SJSA1 (cell line): ENCODE results near the gene RPS28. TPM values are rescaled to one million over a fixed set of nuclear protein-coding genes. Genes with fewer than 3 reads are reported as not detected.
A peak's percentile ranks its signal among the peaks of the same experiment; 100 is the strongest.

Experiments used
- DNase-seq, 2 experiments: peaks; one replicate each; pipeline ENCODE4 v3.0.0-alpha.2; 2015 to 2020; ENCODE audit warnings: low spot score in 2 of 2, low read depth in 1 of 2
- H3K27ac ChIP-seq: fragments of 250-450 bp; sonication (Bioruptor Pico); 2 replicates; pipeline ENCODE4 v1.5.1; 2020; ENCODE audit warnings: mild to moderate bottlenecking, moderate library complexity
- H3K27me3 ChIP-seq: fragments of 250-450 bp; sonication (Bioruptor Pico); replicated peaks from 2 replicates; pipeline ENCODE4 v1.5.1; 2020; ENCODE audit warnings: mild to moderate bottlenecking, moderate library complexity
- H3K36me3 ChIP-seq: fragments of 250-450 bp; sonication (Bioruptor Pico); 2 replicates; pipeline ENCODE4 v1.5.1; 2020; ENCODE audit warnings: mild to moderate bottlenecking
- H3K4me1 ChIP-seq: fragments of 250-450 bp; sonication (Bioruptor Pico); replicated peaks from 2 replicates; pipeline ENCODE4 v1.6.1; 2021; ENCODE audit warnings: mild to moderate bottlenecking
- H3K4me3 ChIP-seq: fragments of 250-450 bp; sonication (Bioruptor Pico); 2 replicates; pipeline ENCODE4 v1.5.1; 2020; ENCODE audit warnings: mild to moderate bottlenecking
- H3K9me3 ChIP-seq: fragments of 250-450 bp; sonication (Bioruptor Pico); replicated peaks from 2 replicates; pipeline ENCODE4 v1.5.1; 2020; ENCODE audit warnings: mild to moderate bottlenecking
- total RNA-seq: library from RNA; depleted of rRNA; stranded (reverse); fragments of >200 nt; shearing (Covaris generic); gene quantifications from 2 replicates; pipeline ENCODE4 v1.2.3, GENCODE V29; 2014; rRNA removed

The RPS28 gene
- total RNA-seq, 1 experiment from 2014 or later: 220 TPM

DNA sequence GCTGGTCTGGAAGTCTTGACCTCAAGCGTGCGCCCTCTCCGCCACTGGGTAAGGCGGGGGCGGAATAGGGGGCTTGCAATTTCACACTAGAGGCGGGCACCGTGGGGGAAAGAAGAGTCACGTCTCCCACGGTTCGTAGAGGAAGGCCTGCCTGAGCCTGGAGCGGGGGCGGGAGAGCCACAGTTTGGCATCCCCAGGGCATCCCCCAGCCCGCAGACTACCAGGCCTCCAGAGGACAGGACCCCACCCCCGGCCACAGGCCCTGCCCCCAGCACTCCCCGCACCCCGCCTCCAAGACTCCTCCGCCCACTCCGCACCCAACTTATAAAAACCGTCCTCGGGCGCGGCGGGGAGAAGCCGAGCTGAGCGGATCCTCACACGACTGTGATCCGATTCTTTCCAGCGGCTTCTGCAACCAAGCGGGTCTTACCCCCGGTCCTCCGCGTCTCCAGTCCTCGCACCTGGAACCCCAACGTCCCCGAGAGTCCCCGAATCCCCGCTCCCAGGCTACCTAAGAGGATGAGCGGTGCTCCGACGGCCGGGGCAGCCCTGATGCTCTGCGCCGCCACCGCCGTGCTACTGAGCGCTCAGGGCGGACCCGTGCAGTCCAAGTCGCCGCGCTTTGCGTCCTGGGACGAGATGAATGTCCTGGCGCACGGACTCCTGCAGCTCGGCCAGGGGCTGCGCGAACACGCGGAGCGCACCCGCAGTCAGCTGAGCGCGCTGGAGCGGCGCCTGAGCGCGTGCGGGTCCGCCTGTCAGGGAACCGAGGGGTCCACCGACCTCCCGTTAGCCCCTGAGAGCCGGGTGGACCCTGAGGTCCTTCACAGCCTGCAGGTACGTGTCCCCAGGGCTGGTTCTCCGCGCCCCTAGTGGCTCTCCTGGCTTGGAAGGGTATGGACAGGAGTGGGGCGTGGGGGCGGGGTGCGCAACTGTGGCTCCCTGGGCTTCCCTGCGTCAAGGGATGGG lies 42.8 kb downstream of the RPS28 start, which contains the start of gene ANGPTL4:
TSS of gene ANGPTL4 (plus strand) at position 353 of the 969 bp plus-strand sequence. CDS start at position 520, 167 bp downstream.
- Histone ChIP-seq H3K9me3 (peaks cover 5% of the 10 kb centered on the region), H3K27ac (peak within 1 kb of the TSS; percentile 30; the same call in 1 of the 2 replicates), H3K27me3 (no peaks in the 10 kb centered on the region), H3K4me3 (peak within 1 kb of the TSS; percentile 39), H3K4me1 (peaks cover 43% of the 10 kb centered on the region), H3K36me3 (no peaks in the 10 kb centered on the region)
- peak; percentile 77 to 84 for DNase-seq

DNA sequence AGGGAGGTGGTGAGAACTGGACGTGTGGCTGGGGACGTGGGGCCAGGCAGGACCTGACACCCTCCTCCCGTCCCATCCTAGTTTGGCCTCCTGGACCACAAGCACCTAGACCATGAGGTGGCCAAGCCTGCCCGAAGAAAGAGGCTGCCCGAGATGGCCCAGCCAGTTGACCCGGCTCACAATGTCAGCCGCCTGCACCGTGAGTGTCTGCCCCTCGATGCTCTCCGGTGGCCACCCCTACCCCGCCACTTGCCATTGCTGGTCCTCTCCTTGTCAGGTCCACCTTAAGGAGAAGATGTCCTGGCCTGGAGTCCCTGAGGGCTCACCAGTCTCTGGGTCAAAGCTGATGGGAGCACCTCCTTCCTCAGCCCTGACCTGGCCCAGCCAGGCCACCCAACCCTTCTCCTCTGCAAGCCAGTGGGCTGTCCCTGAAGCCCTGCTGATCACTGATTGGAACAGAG lies 44.9 kb downstream of the RPS28 start:
- Histone ChIP-seq H3K9me3 (peaks cover 5% of the 10 kb centered on the region), H3K4me3 (no peak overlapping the region), H3K4me1 (peaks cover 43% of the 10 kb centered on the region), H3K27me3 (no peaks in the 10 kb centered on the region), H3K27ac (no peak overlapping the region), H3K36me3 (no peaks in the 10 kb centered on the region)
- no peak for DNase-seq

GRCh38 chr19:8366961-8367326 lies 45.6 kb downstream of the RPS28 start:
- peaks cover 5% of the 10 kb centered on the region for H3K9me3 ChIP-seq
- H3K4me3 ChIP-seq: no peak overlapping the region
- no peaks in the 10 kb centered on the region for H3K27me3 ChIP-seq
- peaks cover 39% of the 10 kb centered on the region for H3K4me1 ChIP-seq
- DNase-seq: no peak
- no peaks in the 10 kb centered on the region for H3K36me3 ChIP-seq
- H3K27ac ChIP-seq: no peak overlapping the region

GRCh38 chr19:8367327-8368001 lies 46.2 kb downstream of the RPS28 start:
- DNase-seq: peak; percentile 98 to 99
- H3K4me3 ChIP-seq: no peak overlapping the region
- peaks cover 5% of the 10 kb centered on the region for H3K9me3 ChIP-seq
- H3K27ac ChIP-seq: no peak overlapping the region
- peaks cover 34% of the 10 kb centered on the region for H3K4me1 ChIP-seq
- H3K27me3 ChIP-seq: no peaks in the 10 kb centered on the region
- H3K36me3 ChIP-seq: no peaks in the 10 kb centered on the region

DNA sequence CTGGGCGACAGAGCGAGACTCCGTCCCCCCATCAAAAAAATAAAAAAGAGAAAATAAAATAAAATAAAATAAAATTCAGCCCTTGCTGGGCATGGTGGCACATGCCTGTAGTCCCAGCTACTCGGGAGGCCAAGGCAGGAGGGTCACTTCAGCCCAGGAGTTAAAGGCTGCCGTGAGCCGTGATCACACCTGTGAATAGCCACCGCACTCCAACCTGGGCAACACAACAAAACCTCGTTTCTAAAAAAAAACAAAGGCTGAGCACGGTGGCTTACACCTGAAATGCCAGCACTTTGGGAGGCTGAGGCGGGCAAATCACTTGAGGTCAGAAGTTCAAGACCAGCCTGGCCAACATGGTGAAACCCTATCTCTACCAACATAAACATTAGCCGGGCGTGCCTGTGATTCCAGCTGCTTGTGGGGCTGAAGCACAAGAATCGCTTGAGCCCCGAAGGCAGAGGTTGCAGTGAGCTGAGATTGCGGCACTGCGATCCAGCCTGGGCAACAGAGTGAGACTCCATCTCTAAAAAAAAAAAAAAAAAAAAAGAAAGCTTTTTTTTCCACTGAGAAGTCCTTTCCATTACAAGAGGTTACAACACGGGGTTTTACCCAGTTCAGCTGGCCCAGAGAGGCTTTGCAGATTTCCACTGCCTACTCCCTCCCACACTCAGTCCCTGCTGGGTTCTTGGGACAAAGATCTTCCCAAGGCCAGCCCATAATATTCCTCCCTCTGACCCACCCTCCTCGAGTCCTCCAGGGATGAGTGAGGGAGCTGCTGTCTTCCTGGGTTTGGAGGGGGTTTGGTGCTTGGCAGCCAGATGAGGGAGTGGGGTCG lies 49.1 kb downstream of the RPS28 start:
- Histone ChIP-seq H3K4me1 (peaks cover 30% of the 10 kb centered on the region), H3K36me3 (0 out of 2 replicates have a peak, but pooled peaks cover 2% of the 10 kb centered on the region), H3K27ac (no peak overlapping the region), H3K4me3 (no peak overlapping the region), H3K27me3 (no peaks in the 10 kb centered on the region), H3K9me3 (no peaks in the 10 kb centered on the region; the same call in 1 of the 2 replicates)
- no peak for DNase-seq

DNA sequence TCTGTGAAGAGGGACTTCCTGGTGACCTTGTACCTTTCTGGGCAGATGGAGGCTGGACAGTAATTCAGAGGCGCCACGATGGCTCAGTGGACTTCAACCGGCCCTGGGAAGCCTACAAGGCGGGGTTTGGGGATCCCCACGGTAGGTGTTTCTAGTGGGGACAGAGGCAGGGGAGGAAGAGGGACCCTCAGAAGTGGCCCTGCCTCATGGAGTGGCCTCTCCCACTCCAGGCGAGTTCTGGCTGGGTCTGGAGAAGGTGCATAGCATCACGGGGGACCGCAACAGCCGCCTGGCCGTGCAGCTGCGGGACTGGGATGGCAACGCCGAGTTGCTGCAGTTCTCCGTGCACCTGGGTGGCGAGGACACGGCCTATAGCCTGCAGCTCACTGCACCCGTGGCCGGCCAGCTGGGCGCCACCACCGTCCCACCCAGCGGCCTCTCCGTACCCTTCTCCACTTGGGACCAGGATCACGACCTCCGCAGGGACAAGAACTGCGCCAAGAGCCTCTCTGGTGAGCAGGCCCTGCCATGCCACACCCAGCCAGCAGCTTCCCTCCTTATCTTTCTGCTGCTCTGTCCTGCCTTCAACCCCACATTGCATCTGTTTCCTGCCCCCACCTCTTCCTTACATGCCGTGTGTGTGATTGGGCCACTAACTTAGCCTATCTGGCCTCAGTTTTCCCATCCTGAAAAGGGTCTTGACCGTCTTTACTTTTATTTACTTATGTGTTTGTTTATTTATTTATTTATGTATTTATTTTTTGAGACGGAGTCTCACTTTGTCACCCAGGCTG lies 49.9 kb downstream of the RPS28 start:
- Histone ChIP-seq H3K27ac (no peak overlapping the region), H3K36me3 (0 out of 2 replicates have a peak, but pooled peaks cover 2% of the 10 kb centered on the region), H3K4me1 (peaks cover 28% of the 10 kb centered on the region), H3K27me3 (no peaks in the 10 kb centered on the region), H3K4me3 (no peak overlapping the region), H3K9me3 (no peaks in the 10 kb centered on the region; the same call in 1 of the 2 replicates)
- no peak for DNase-seq

Other genes starting within 250 kb of the RPS28 start
- not detected in 2 replicates for gene FBN3, start 171.9 kb upstream of the RPS28 start, total RNA-seq
- gene CERS4, start 112.1 kb upstream of the RPS28 start, total RNA-seq: not detected in 2 replicates
- 113 and 154 TPM in 2 replicates for gene CD320, start 13.1 kb upstream of the RPS28 start, total RNA-seq
- 33.5 and 58.1 TPM in 2 replicates for gene NDUFA7, start 121 bp upstream of the RPS28 start, total RNA-seq
- gene KANK3, start 21.8 kb downstream of the RPS28 start, total RNA-seq: not detected in 2 replicates
- gene ANGPTL4, start 42.7 kb downstream of the RPS28 start, total RNA-seq: 1.5 and 3.4 TPM in 2 replicates
- 5.6 and 9.1 TPM in 2 replicates for gene RAB11B, start 68.9 kb downstream of the RPS28 start, total RNA-seq
- 37.9 and 45.5 TPM in 2 replicates for gene MARCHF2, start 91.8 kb downstream of the RPS28 start, total RNA-seq
- gene HNRNPM, start 123.5 kb downstream of the RPS28 start, total RNA-seq: 125 and 127 TPM in 2 replicates
- not detected in 2 replicates for gene PRAM1, start 181.1 kb downstream of the RPS28 start, total RNA-seq
- 0.25 and 5.4 TPM in 2 replicates for gene ZNF414, start 192.7 kb downstream of the RPS28 start, total RNA-seq